SK-N-SH (cell line): ENCODE results near the gene PSMG4. TPM values are rescaled to one million over a fixed set of nuclear protein-coding genes. Genes with fewer than 3 reads are reported as not detected.

Experiments used
- CTCF ChIA-PET: fragments of 300-600, 350-600 bp; formaldehyde crosslinking; extraction: SDS; loops from one replicate; lab custom pipeline; 2021; lab: Yijun Ruan, JAX
- POLR2A ChIA-PET: fragments of 350-600 bp; sonication (Branson Sonifier 250); formaldehyde crosslinking; extraction: SDS; loops from one replicate; lab custom pipeline; 2020; ENCODE audit warnings: antibody characterized with exemption, inconsistent platforms; lab: Yijun Ruan, JAX
- DNase-seq: peaks from one replicate; pipeline ENCODE4 v3.0.0; 2012
- H2AFZ ChIP-seq: fragments of 200-600 bp; sonication (generic); 2 replicates; pipeline ENCODE4 v1.8.1; 2016; ENCODE audit warnings: antibody characterized with exemption, mild to moderate bottlenecking, low read depth
- H3F3A ChIP-seq: fragments of 200-600 bp; sonication (generic); replicated peaks from 2 replicates; pipeline ENCODE3; 2016; ENCODE audit warnings: antibody characterized with exemption, mild to moderate bottlenecking; ENCODE audit not compliant: insufficient read depth
- H3K27ac ChIP-seq, 2 experiments: fragments of 200-500 bp in 1 of 2; fragments of 200-600 bp in 1 of 2; sonication (Bioruptor generic) in 1 of 2; sonication (generic), shearing (Covaris generic) in 1 of 2; 2 replicates each; pipeline versions ENCODE4 v1.5.1 to v1.6.1; 2014 to 2016; ENCODE audit warnings: low read depth in 2 of 2, inconsistent platforms in 1 of 2, low read length in 1 of 2, mild to moderate bottlenecking in 1 of 2, mixed read lengths in 1 of 2
- H3K27me3 ChIP-seq: fragments of 200-600 bp; sonication (generic), shearing (Covaris generic); 2 replicates; pipeline ENCODE4 v1.6.1; 2016; ENCODE audit warnings: mixed run types; ENCODE audit not compliant: insufficient read depth
- H3K36me3 ChIP-seq, 2 experiments: fragments of 200-500 bp in 1 of 2; fragments of 200-600 bp in 1 of 2; sonication (Bioruptor generic) in 1 of 2; sonication (generic) in 1 of 2; replicated peaks in 1 of 2; 2 replicates each; pipeline versions ENCODE3 to v1.5.1; 2014 to 2016; ENCODE audit warnings: low read length in 1 of 2, mild to moderate bottlenecking in 1 of 2; ENCODE audit not compliant: insufficient read depth in 2 of 2, control insufficient read depth in 1 of 2
- H3K4me1 ChIP-seq, 2 experiments: fragments of 200-500 bp in 1 of 2; fragments of 200-600 bp in 1 of 2; sonication (Bioruptor generic) in 1 of 2; sonication (generic), shearing (Covaris generic) in 1 of 2; 2 replicates each; pipeline versions ENCODE4 v1.5.1 to v1.6.1; 2014 to 2016; ENCODE audit warnings: low read depth in 1 of 2, low read length in 1 of 2, mixed run types in 1 of 2; ENCODE audit not compliant: insufficient read depth in 2 of 2, control insufficient read depth in 1 of 2
- H3K4me2 ChIP-seq: fragments of 200-600 bp; sonication (generic), shearing (Covaris generic); 2 replicates; pipeline ENCODE4 v1.6.1; 2017; ENCODE audit warnings: mixed run types
- H3K4me3 ChIP-seq, 2 experiments: fragments of 200-500 bp in 1 of 2; fragments of 200-600 bp in 1 of 2; sonication (Bioruptor generic) in 1 of 2; sonication (generic), shearing (Covaris generic) in 1 of 2; 2 replicates each; pipeline versions ENCODE4 v1.5.1 to v1.8.1; 2014 to 2016; ENCODE audit warnings: low read depth in 2 of 2, inconsistent platforms in 1 of 2, low read length in 1 of 2, mild to moderate bottlenecking in 1 of 2, mixed read lengths in 1 of 2, moderate library complexity in 1 of 2
- H3K79me2 ChIP-seq: fragments of 200-600 bp; sonication (generic); 2 replicates; pipeline ENCODE4 v1.8.1; 2017; ENCODE audit warnings: mild to moderate bottlenecking; ENCODE audit not compliant: insufficient read depth
- H3K9ac ChIP-seq: fragments of 200-600 bp; sonication (generic); 2 replicates; pipeline ENCODE4 v1.6.1; 2017; ENCODE audit warnings: mixed run types
- H3K9me2 ChIP-seq: fragments of 200-600 bp; sonication (generic); 2 replicates; pipeline ENCODE4 v1.6.1; 2017; ENCODE audit warnings: mixed run types
- H3K9me3 ChIP-seq: fragments of 200-600 bp; sonication (generic); 2 replicates; pipeline ENCODE4 v1.6.1; 2017; ENCODE audit warnings: mixed run types, mild to moderate bottlenecking, moderate library complexity
- H4K20me1 ChIP-seq: fragments of 200-600 bp; sonication (generic); 2 replicates; pipeline ENCODE4 v1.6.1; 2017; ENCODE audit warnings: mild to moderate bottlenecking, mixed run types; ENCODE audit not compliant: insufficient read depth
- ELF1 ChIP-seq: IDR thresholded peaks from 2 replicates; pipeline ENCODE4 v1.4.0; 2012
- EP300 ChIP-seq, 2 experiments: IDR thresholded peaks; 2 replicates each; pipeline versions ENCODE4 v1.4.0 to v1.6.1; 2012; ENCODE audit warnings: borderline replicate concordance in 1 of 2, low read depth in 1 of 2, low read length in 1 of 2
- EZH2phosphoT487 ChIP-seq: fragments of 200-600 bp; sonication (generic); IDR thresholded peaks from 2 replicates; pipeline ENCODE4 v1.6.1; 2017; ENCODE audit warnings: low read depth, mixed run types, mild to moderate bottlenecking, antibody characterized with exemption, moderate library complexity, borderline replicate concordance
- FOXJ3 ChIP-seq: sonication (generic); formaldehyde crosslinking; IDR thresholded peaks from 2 replicates; pipeline ENCODE4 v1.5.1; 2020; ENCODE audit warnings: mild to moderate bottlenecking, missing genetic modification reagents
- GABPA ChIP-seq: IDR thresholded peaks from 2 replicates; pipeline ENCODE4 v1.4.0; 2012; ENCODE audit warnings: low read depth, mild to moderate bottlenecking
- GATA2 ChIP-seq: sonication (generic); formaldehyde crosslinking; IDR thresholded peaks from 2 replicates; pipeline ENCODE4 v1.5.0; 2020; ENCODE audit warnings: mild to moderate bottlenecking, missing genetic modification reagents
- IRF3 ChIP-seq: fragments of 150-350 bp; IDR thresholded peaks from 2 replicates; pipeline ENCODE4 v1.6.1; 2016; ENCODE audit warnings: mild to moderate bottlenecking, low read depth, low read length
- JUND ChIP-seq: IDR thresholded peaks from 2 replicates; pipeline ENCODE4 v1.4.0; 2012
- MAX ChIP-seq: IDR thresholded peaks from 2 replicates; pipeline ENCODE4 v1.4.0; 2012; ENCODE audit warnings: low read depth
- MEF2A ChIP-seq: IDR thresholded peaks from 2 replicates; pipeline ENCODE4 v1.4.0; 2012; ENCODE audit warnings: low read depth, borderline replicate concordance
- MXI1 ChIP-seq: IDR thresholded peaks from 2 replicates; pipeline ENCODE4 v1.6.1; 2012; ENCODE audit warnings: mild to moderate bottlenecking, low read depth, low read length, improper control_type of control experiment
- NRF1 ChIP-seq: IDR thresholded peaks from 2 replicates; pipeline ENCODE4 v1.6.1; 2012; ENCODE audit warnings: low read depth, mild to moderate bottlenecking, low read length
- POLR2AphosphoS5 ChIP-seq: IDR thresholded peaks from 2 replicates; pipeline ENCODE4 v1.6.1; 2012; ENCODE audit warnings: low read depth, low read length
- REST ChIP-seq: IDR thresholded peaks from 2 replicates; pipeline ENCODE4 v1.6.1; 2012; ENCODE audit warnings: mild to moderate bottlenecking, low read depth, low read length, moderate library complexity
- RFX5 ChIP-seq: IDR thresholded peaks from 2 replicates; pipeline ENCODE4 v1.6.1; 2012; ENCODE audit warnings: mild to moderate bottlenecking, improper control_type of control experiment, low read length
- RXRA ChIP-seq: IDR thresholded peaks from 2 replicates; pipeline ENCODE4 v1.4.0; 2012; ENCODE audit warnings: low read depth, mild to moderate bottlenecking, borderline replicate concordance
- SIN3A ChIP-seq: IDR thresholded peaks from 2 replicates; pipeline ENCODE4 v1.6.1; 2012; ENCODE audit warnings: low read depth, mild to moderate bottlenecking, low read length, moderate library complexity, borderline replicate concordance
- TAF1 ChIP-seq: IDR thresholded peaks from 2 replicates; pipeline ENCODE4 v1.6.1; 2012; ENCODE audit warnings: low read depth, mild to moderate bottlenecking, low read length, moderate library complexity, borderline replicate concordance
- TCF12 ChIP-seq: IDR thresholded peaks from 2 replicates; pipeline ENCODE4 v1.4.0; 2012
- WGBS: methylation state at CpG from one replicate; pipeline ENCODE4 v1.1.6; 2017; ENCODE audit warnings: low lambda C conversion rate; 5-methylcytosine and 5-hydroxymethylcytosine counted together
- polyA plus RNA-seq, 3 experiments: library from polyadenylated mRNA; depleted of rRNA; stranded (reverse); fragments of >200 nt; gene quantifications; 2 replicates each; pipeline ENCODE4 v1.2.3, GENCODE V29; 2012
- TF ChIP-seq, protein P1 (sequence below): fragments of 200-600 bp; sonication (generic); IDR thresholded peaks from 2 replicates; pipeline ENCODE4 v1.6.1; 2017; ENCODE audit warnings: antibody characterized with exemption, mild to moderate bottlenecking, moderate library complexity

The PSMG4 gene
- polyA plus RNA-seq, 1 of the 3 experiments (the other 2 are of a cell fraction), result 61.3 TPM

- TF ChIP-seq IRF3 (no peak), RXRA (no peak), MEF2A (no peak), ELF1 (no peak), FOXJ3 (CRISPR knock-in tag) (no peak), SIN3A (no peak), EZH2phosphoT487 (no peak), RFX5 (no peak)
- TF ChIP-seq, protein P1, sequence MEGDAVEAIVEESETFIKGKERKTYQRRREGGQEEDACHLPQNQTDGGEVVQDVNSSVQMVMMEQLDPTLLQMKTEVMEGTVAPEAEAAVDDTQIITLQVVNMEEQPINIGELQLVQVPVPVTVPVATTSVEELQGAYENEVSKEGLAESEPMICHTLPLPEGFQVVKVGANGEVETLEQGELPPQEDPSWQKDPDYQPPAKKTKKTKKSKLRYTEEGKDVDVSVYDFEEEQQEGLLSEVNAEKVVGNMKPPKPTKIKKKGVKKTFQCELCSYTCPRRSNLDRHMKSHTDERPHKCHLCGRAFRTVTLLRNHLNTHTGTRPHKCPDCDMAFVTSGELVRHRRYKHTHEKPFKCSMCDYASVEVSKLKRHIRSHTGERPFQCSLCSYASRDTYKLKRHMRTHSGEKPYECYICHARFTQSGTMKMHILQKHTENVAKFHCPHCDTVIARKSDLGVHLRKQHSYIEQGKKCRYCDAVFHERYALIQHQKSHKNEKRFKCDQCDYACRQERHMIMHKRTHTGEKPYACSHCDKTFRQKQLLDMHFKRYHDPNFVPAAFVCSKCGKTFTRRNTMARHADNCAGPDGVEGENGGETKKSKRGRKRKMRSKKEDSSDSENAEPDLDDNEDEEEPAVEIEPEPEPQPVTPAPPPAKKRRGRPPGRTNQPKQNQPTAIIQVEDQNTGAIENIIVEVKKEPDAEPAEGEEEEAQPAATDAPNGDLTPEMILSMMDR, result no peak
- TF ChIP-seq, all 33 proteins: peak for 0
Measured at GRCh38 chr6:3283241-3283640, 24.5 kb downstream of the PSMG4 start (continued).

DNA sequence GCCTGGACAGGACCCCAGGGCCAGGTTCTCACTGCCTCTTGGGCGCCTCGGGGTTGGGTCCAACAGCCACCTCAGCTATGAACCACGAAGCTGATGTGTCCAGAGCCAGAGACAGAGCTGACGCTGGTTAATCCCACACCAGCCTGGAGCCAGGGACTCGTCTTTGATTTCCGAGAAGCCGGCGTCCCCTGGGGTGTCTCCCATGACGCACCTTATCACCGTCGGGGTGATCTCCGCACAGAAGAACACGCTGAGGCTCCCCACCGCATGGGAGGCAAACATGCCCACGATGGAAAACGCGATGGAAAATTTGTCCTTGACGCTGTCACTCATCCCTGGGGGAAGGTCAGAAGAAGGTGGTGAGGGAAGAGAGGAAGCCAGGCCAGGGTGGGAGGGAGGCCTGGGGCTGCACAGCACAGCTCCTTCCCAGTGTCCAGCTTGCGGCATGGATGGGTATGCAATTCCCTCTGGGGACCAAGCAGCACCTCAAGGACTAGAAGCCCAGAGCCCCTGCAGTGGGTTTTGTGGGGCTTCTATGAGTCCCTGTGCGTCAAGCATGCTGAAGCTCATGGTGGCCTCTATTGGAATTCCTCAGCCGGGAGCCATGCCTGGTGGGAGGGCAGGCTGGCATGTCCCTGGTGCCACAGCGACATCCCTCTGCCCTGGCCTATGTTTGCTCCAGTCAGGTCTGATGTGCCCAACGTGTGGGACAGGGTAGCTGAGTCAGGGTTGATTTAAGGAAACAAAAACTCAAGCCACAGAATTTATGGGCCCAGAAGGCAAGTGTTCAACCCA lies 25.1 kb downstream of the PSMG4 start:
- no peaks in the 10 kb centered on the region for H3K27me3 ChIP-seq
- no peak for DNase-seq
- H3F3A ChIP-seq, result no peaks in the 10 kb centered on the region
- peaks cover 8% of the 10 kb centered on the region; the same call in 1 of the 2 replicates for H4K20me1 ChIP-seq
- peaks cover 7 to 14% of the 10 kb centered on the region in 2 experiments; a peak in 2 of 4 replicates for H3K4me1 ChIP-seq
- H3K9me2 ChIP-seq, result no peaks in the 10 kb centered on the region
- no peak overlapping the region for H3K27ac ChIP-seq
- no peak overlapping the region for H3K9ac ChIP-seq
- TF ChIP-seq, protein P1, result no peak
- no peak for TF ChIP-seq EP300 (IDR thresholded peaks at IDR 0.05; ENCODE audit: borderline replicate concordance in 1 of 2, low read depth in 1 of 2, low read length in 1 of 2)
- TF ChIP-seq GATA2 (CRISPR knock-in tag), result no peak
- no peak for TF ChIP-seq POLR2AphosphoS5
- no peak for TF ChIP-seq MXI1
- TF ChIP-seq TAF1, result no peak
- no peak for TF ChIP-seq JUND
- no peak for TF ChIP-seq MAX
- no peak for TF ChIP-seq REST
- TF ChIP-seq MEF2A, result no peak
- TF ChIP-seq GABPA, result no peak
- no peak for TF ChIP-seq RXRA
- TF ChIP-seq NRF1, result no peak
- TF ChIP-seq TCF12, result no peak
- TF ChIP-seq, all 33 proteins: peak for 0
- Histone ChIP-seq H3K9me3 (no peaks in the 10 kb centered on the region), H3K4me3 (no peak overlapping the region), H3K36me3 (no peaks in the 10 kb centered on the region), H3K4me2 (no peak overlapping the region), H3K79me2 (no peaks in the 10 kb centered on the region), H2AFZ (no peak overlapping the region)
- WGBS, result 93% methylated on average over 18 of the region's 23 CpGs
- ChIA-PET POLR2A (no interaction called here), CTCF (interaction anchor here (1.6 to 7.2 kb wide), 2 partner anchors 448 to 707 kb away, joined by 4 to 158 read pairs; no protein-coding TSS in a partner anchor)
